Left lung (tissue), 10 donors: ENCODE measurements around the gene GULP1. TPM values are rescaled to one million over a fixed set of nuclear protein-coding genes. Genes with fewer than 3 reads are reported as not detected.

Experiments used
- ATAC-seq: fragments of 200-7000 bp; cut with Tn5 transposase; one replicate; pipeline ENCODE4 v1.9.1; 2020; ENCODE audit warnings: moderate library complexity
- DNase-seq, 4 donors: peaks; one replicate each; pipeline ENCODE4 v3.0.0-alpha.2; 2013 to 2020
- H3K27ac ChIP-seq, 2 donors: fragments of 200-600 bp; sonication (generic) in 1 of 2; one replicate each; pipeline versions ENCODE4 v1.5.0 to v1.8.0; 2020 to 2021
- H3K27me3 ChIP-seq, 2 donors: fragments of 200-600 bp; sonication (generic) in 1 of 2; one replicate each; pipeline versions ENCODE4 v1.5.0 to v1.8.0; 2020 to 2021
- H3K36me3 ChIP-seq, 2 donors: fragments of 200-600 bp; sonication (generic) in 1 of 2; one replicate each; pipeline versions ENCODE4 v1.5.0 to v1.8.0; 2020 to 2021
- H3K4me1 ChIP-seq, 2 donors: fragments of 200-600 bp; one replicate each; pipeline ENCODE4 v1.8.0; 2021
- H3K4me3 ChIP-seq, 2 donors: fragments of 200-600 bp; sonication (generic) in 1 of 2; one replicate each; pipeline versions ENCODE4 v1.5.0 to v1.8.0; 2020 to 2021; ENCODE audit warnings: mild to moderate bottlenecking in 1 of 2
- H3K9me3 ChIP-seq, 2 donors: fragments of 200-600 bp; sonication (generic) in 1 of 2; one replicate each; pipeline versions ENCODE4 v1.5.0 to v1.8.0; 2020 to 2021
- intact Hi-C, 2 donors: fragments of 100-400 bp; cut with DNase I; formaldehyde crosslinking; loops; one replicate each; pipeline versions ENCODE4 v1.11.2 to v1.14.2; 2022
- polyA plus RNA-seq, 6 donors: library from polyadenylated mRNA; unstranded; fragments of 120-200 nt; gene quantifications; one replicate each; pipeline ENCODE4 v1.2.1, GENCODE V29; 2013; ENCODE audit not compliant: insufficient read length in 6 of 6
- total RNA-seq, 2 donors: library from RNA; stranded (reverse); fragmentation: NEBNext Ultra II Directional; extraction: Animal tissue kit (Norgen Biotek cat#: 25700); gene quantifications; one replicate each; pipeline ENCODE4 v1.2.1, GENCODE V29; 2021
- TF ChIP-seq, protein P1 (sequence below), 2 donors: fragments of 200-600 bp; sonication (generic) in 1 of 2; IDR thresholded peaks; one replicate each; pipeline versions ENCODE4 v1.5.0 to v1.8.0; 2021; ENCODE audit warnings: antibody characterized with exemption in 2 of 2
- donor health status: DM: no; HTN: yes; CAD: no.
- donor health status: DM: no; HTN: no; CAD: no.

GULP1 gene
- total and polyA plus RNA-seq, 8 donors = 27.5 to 120 (median 85.4) TPM

DNA sequence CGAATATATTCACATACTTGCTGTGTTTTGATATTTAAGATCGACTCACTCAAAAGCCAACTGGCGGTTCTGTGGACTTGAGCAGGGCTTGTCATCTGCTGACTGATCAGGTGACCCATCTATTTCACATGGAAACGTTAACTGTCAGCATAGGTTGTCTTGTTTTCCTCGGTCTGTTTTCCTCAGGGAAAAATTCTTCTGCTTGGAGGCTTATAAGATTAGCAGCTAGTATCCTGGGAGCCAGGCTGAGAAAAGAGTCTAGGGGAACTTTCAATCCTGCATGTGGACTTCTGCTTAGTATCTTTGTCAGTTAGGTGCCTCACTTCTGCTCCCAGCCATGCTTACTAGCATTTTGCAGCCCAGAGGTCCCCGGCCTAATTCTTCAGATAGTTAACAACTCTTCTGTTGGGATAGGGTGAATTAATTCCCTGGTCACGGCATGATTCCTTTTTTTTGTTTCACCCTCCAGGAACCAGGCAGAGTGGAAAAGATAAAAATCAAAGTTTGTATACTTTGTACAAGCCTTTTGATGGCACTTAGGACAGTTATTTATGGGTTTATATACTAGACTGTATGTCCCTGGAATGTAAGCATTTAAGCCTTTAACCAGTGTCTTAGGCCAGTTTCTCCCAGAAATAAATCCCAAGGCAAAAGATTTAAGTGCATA, 226.0 kb downstream of the GULP1 start:
- no peak for DNase-seq
- Histone ChIP-seq H3K4me1 (no peaks in the 10 kb centered on the region), H3K36me3 (no peaks in the 10 kb centered on the region), H3K4me3 (no peak overlapping the region), H3K9me3 (no peaks in the 10 kb centered on the region), H3K27me3 (no peaks in the 10 kb centered on the region), H3K27ac (no peak overlapping the region)
- intact Hi-C loops = no loop called here
- TF ChIP-seq, protein P1, sequence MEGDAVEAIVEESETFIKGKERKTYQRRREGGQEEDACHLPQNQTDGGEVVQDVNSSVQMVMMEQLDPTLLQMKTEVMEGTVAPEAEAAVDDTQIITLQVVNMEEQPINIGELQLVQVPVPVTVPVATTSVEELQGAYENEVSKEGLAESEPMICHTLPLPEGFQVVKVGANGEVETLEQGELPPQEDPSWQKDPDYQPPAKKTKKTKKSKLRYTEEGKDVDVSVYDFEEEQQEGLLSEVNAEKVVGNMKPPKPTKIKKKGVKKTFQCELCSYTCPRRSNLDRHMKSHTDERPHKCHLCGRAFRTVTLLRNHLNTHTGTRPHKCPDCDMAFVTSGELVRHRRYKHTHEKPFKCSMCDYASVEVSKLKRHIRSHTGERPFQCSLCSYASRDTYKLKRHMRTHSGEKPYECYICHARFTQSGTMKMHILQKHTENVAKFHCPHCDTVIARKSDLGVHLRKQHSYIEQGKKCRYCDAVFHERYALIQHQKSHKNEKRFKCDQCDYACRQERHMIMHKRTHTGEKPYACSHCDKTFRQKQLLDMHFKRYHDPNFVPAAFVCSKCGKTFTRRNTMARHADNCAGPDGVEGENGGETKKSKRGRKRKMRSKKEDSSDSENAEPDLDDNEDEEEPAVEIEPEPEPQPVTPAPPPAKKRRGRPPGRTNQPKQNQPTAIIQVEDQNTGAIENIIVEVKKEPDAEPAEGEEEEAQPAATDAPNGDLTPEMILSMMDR (IDR thresholded peaks at IDR 0.05) = no peak
- ATAC-seq = no peak

DNA sequence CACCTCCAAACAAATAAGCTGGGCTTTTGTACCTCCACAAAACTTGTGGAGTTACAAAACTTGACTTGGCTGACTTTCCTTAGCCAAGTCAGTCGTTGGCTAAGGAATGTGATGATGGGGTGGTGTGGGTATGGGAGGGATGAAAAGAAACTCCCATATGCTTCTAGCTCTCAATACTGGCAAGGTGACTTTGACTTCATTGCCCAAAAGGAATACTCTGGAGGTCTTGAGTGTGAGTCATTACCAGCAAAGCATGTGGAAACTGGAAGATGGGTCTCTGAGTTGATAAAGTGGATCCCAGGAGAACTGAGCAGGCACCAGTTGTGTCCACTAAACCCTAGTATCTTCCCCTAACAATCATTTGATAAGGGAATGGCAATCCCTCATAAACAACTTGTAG, 226.7 kb downstream of the GULP1 start:
- Histone ChIP-seq H3K4me1 (no peaks in the 10 kb centered on the region), H3K27me3 (no peaks in the 10 kb centered on the region), H3K9me3 (no peaks in the 10 kb centered on the region), H3K4me3 (no peak overlapping the region), H3K27ac (no peak overlapping the region), H3K36me3 (no peaks in the 10 kb centered on the region)
- DNase-seq (no peak), ATAC-seq (no peak)
- intact Hi-C loops = no loop called here
- TF ChIP-seq, protein P1 (IDR thresholded peaks at IDR 0.05) = no peak

DNA sequence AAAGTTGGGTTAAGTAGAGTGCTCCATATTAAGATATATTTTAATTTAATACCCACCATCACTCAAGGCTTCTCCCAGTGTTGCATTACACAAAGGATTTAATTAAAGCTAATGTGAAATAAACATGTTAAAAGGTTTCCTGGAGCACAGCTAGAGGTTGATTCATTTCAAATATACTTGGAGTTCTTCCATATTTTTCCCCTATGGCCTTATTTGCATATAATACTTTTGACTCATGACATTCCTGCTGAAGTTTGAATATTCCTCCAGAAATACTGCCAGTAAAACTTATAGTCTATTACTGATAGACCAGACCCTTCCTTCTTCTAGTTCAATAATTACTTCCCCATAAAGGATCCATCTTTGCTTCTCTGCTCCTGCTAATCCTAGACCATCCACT, 227.5 kb downstream of the GULP1 start:
- intact Hi-C loops = no loop called here
- TF ChIP-seq, protein P1 (IDR thresholded peaks at IDR 0.05) = no peak
- Histone ChIP-seq H3K4me1 (no peaks in the 10 kb centered on the region), H3K36me3 (no peaks in the 10 kb centered on the region), H3K27me3 (no peaks in the 10 kb centered on the region), H3K27ac (no peak overlapping the region), H3K9me3 (no peaks in the 10 kb centered on the region), H3K4me3 (no peak overlapping the region)
- ATAC-seq (no peak), DNase-seq (no peak)

DNA sequence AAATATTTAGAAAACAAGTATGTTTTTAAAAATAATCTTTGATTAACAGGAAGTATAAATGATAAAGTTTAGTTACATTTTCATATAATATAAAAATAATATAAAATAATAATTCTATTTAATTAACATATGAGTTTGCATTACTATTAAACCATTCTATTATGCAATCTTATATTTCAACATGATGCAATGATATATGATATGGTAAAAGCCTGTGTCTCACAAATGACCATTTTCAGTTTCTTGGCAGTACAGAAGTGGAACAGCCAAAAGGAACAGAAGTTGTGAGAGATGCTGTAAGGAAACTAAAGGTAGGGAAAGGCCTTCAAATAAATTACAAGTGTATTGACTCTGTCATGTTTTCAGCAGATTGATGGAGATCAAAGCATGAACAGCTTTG, 230.8 kb downstream of the GULP1 start:
- Histone ChIP-seq H3K36me3 (no peaks in the 10 kb centered on the region), H3K4me1 (no peaks in the 10 kb centered on the region), H3K27me3 (no peaks in the 10 kb centered on the region), H3K4me3 (no peak overlapping the region), H3K27ac (no peak overlapping the region), H3K9me3 (no peaks in the 10 kb centered on the region)
- TF ChIP-seq, protein P1 (IDR thresholded peaks at IDR 0.05) = no peak
- intact Hi-C loops = loop anchor here in 1 of 2 donors (10.0 kb wide), 1 partner anchor 452 kb away; the partner anchor contains the start of gene COL3A1
- no peak for ATAC-seq
- DNase-seq = no peak

DNA sequence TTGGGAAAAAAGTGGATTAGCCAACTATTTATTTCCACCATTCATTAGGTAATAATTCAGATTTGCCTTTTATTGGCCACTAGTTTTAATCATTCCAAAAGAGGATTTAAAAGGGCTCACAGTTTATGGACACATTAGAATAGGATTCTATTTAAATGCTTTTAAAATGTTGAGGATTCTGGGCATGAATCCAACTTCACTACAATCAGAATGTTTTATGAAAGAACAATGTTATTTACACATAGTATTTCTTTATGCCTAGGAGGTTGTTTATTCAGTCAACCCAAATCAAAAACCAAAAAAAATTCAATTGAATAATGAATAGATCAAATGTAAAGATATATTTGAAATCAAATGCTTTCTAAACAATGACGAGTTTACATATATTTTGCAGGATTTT, 232.2 kb downstream of the GULP1 start:
- Histone ChIP-seq H3K27ac (no peak overlapping the region), H3K36me3 (no peaks in the 10 kb centered on the region), H3K4me3 (no peak overlapping the region), H3K27me3 (no peaks in the 10 kb centered on the region), H3K9me3 (no peaks in the 10 kb centered on the region), H3K4me1 (no peaks in the 10 kb centered on the region)
- no peak for ATAC-seq
- TF ChIP-seq, protein P1 (IDR thresholded peaks at IDR 0.05) = no peak
- intact Hi-C loops = loop anchor here in 1 of 2 donors (10.0 kb wide), 1 partner anchor 451 kb away; the partner anchor contains the start of gene COL3A1
- DNase-seq = no peak
